SK-N-MC (cell line): Measurements from ENCODE around the gene DAB1.

Source experiments
- EZH2 ChIP-seq: fragments of 200-600 bp; sonication (generic); IDR thresholded peaks from one replicate; pipeline ENCODE4 v1.6.1; 2017; ENCODE audit warnings: antibody characterized with exemption
- FOXP2 ChIP-seq: optimal IDR thresholded peaks from 2 replicates; pipeline ENCODE3; 2011; ENCODE audit warnings: mild to moderate bottlenecking, moderate library complexity; ENCODE audit not compliant: insufficient read depth; ENCODE audit errors: extremely low read length, control extremely low read depth

DNA sequence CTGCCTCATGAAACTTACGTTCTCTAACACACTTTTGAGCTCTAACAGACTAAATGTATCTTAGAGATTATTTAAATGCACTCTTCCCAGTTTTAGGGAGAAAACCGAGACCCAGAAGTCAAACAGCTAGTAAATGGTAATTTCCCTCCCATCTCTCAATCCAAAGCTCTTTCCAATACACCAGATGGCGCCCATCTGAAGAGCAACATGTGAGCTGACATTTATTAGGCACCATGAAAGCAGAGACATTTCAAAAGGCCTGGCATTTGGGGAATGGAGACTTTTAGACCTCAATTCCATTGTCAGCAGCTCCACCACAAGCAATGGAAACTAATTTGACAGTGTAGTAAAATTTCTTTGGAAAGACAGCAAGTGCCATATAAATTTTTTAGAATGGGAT lies 191.4 kb downstream of the DAB1 start:
- no peak for TF ChIP-seq EZH2
- TF ChIP-seq FOXP2: no peak
